Measurements from ENCODE around the gene SOCS7. TPM values are rescaled to one million over a fixed set of nuclear protein-coding genes. Genes with fewer than 3 reads are reported as not detected.

The SOCS7 gene
- total RNA-seq, 1 experiment from 2014 or later: 31.0 TPM

GRCh38 chr17:38417210-38417951 lies 65.7 kb downstream of the SOCS7 start:
- Histone ChIP-seq H3K9me3 (ENCODE audit: control insufficient read depth, insufficient read depth, low read depth, low read length) (no peaks in the 10 kb centered on the region), H3K4me1 (ENCODE audit: control insufficient read depth, insufficient read depth, low read length) (peaks cover 4% of the 10 kb centered on the region), H3K27me3 (ENCODE audit: control insufficient read depth, insufficient read depth, low read length) (no peaks in the 10 kb centered on the region), H3K36me3 (ENCODE audit: control insufficient read depth, insufficient read depth, low read length) (no peaks in the 10 kb centered on the region), H3K4me3 (ENCODE audit: low read depth in 2 of 2, low read length in 2 of 2) (no peak overlapping the region), H3K27ac (ENCODE audit: low read length) (peak overlapping the region; percentile 48; the same call in 1 of the 2 replicates)
- ChIA-PET POLR2A (no interaction called here), CTCF (no interaction called here)
- no peak for ATAC-seq
- intact Hi-C loops (cut with micrococcal nuclease; ENCODE audit: unreplicated experiment) (no loop called here), in situ Hi-C loops (cut with HindIII; ENCODE audit: low pct_unique_long_range_greater_than_20kb, low sequenced_read_pairs) (no loop called here)
- TF ChIP-seq TCF7L2 (IDR thresholded peaks at IDR 0.05; ENCODE audit: low read depth, low read length) (no peak), CTCF (IDR thresholded peaks at IDR 0.05) (no peak), POLR2AphosphoS5 (IDR thresholded peaks at IDR 0.05; ENCODE audit: low read depth, low read length) (no peak), REST (IDR thresholded peaks at IDR 0.05; ENCODE audit: insufficient read depth in 1 of 2, low read depth in 2 of 2, low read length in 1 of 2) (no peak), SIN3A (IDR thresholded peaks at IDR 0.05; ENCODE audit: borderline replicate concordance, insufficient read depth, low read depth, low read length) (no peak)
- no TSS peak for BruUV-seq (replicated peaks)
- DNase-seq (ENCODE audit: low read depth, low spot score): no peak

GRCh38 chr17:38418062-38418692 lies 66.5 kb downstream of the SOCS7 start:
- in situ Hi-C loops (cut with HindIII; ENCODE audit: low pct_unique_long_range_greater_than_20kb, low sequenced_read_pairs): no loop called here
- POLR2A ChIA-PET: no interaction called here

More at GRCh38 chr17:38418062-38418692, 66.5 kb downstream of the SOCS7 start:
- DNase-seq (ENCODE audit: low read depth, low spot score): no peak
- no peak for ATAC-seq
- H3K9me3 ChIP-seq (ENCODE audit: control insufficient read depth, insufficient read depth, low read depth, low read length): no peaks in the 10 kb centered on the region
- H3K27me3 ChIP-seq (ENCODE audit: control insufficient read depth, insufficient read depth, low read length): no peaks in the 10 kb centered on the region
- peak overlapping the region in 1 of 2 experiments; percentile 44; a peak in 2 of 4 replicates for H3K4me3 ChIP-seq (ENCODE audit: low read depth in 2 of 2, low read length in 2 of 2)
- no peaks in the 10 kb centered on the region for H3K36me3 ChIP-seq (ENCODE audit: control insufficient read depth, insufficient read depth, low read length)
- BruUV-seq (replicated peaks): no TSS peak
- CTCF ChIA-PET: no interaction called here
- intact Hi-C loops (cut with micrococcal nuclease; ENCODE audit: unreplicated experiment): no loop called here
- no peak for TF ChIP-seq POLR2AphosphoS5 (IDR thresholded peaks at IDR 0.05; ENCODE audit: low read depth, low read length)
- no peak for TF ChIP-seq REST (IDR thresholded peaks at IDR 0.05; ENCODE audit: insufficient read depth in 1 of 2, low read depth in 2 of 2, low read length in 1 of 2)
- TF ChIP-seq CTCF (IDR thresholded peaks at IDR 0.05): no peak
- no peak for TF ChIP-seq SIN3A (IDR thresholded peaks at IDR 0.05; ENCODE audit: borderline replicate concordance, insufficient read depth, low read depth, low read length)
- TF ChIP-seq TCF7L2 (IDR thresholded peaks at IDR 0.05; ENCODE audit: low read depth, low read length): no peak
- H3K4me1 ChIP-seq (ENCODE audit: control insufficient read depth, insufficient read depth, low read length): peaks cover 4% of the 10 kb centered on the region
- no peak overlapping the region for H3K27ac ChIP-seq (ENCODE audit: low read length)

Measured in Panc1 (cell line).